NCI-H187 (cell line): ENCODE results near the gene LRWD1.
A peak's percentile ranks its signal among the peaks of the same experiment; 100 is the strongest.
"Not testable (repeated sequence)": the region's sequence is repeated elsewhere in the genome, so short reads cannot be mapped to it uniquely, and the experiment has no call there.

Source experiments
- DNase-seq, 2 experiments: peaks; one replicate each; lab custom pipeline; 2025; lab: John Stamatoyannopoulos, UW

Gene LRWD1

DNA sequence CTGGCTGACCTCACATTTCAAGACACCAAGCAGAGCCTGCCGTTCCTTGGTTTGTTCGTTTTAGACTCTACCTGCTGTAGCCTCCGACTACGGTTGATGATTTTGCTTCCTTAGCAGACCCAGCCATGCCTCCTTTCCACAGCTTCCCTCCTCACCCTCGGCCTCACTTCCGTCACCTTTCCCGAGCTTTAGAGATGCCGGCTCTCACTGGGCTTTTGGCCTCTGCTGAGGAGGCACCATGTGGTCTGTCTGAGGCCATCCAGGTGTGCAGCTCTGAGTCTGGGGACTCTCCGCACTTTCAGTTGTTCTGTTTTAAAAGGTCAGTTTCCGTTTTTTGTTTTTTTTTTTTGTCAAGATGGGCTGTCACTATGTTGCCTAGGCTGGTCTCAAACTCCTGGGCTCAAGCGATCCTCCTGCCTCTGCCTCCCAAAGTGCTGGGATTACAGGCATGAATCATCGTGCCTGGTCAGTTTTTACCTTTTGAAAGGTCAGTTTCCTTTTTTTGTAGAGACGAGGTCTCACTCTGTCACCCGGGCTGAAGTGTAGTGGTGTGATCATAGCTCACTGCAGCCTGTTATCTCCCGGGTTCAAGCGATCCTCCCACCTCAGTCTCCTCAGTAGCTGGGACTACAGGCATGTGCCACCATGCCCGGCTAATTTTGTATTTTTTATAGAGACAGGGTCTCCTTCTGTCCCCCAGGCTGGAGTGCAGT lies 19.7 kb upstream of the LRWD1 start:
- no peak for DNase-seq

DNA sequence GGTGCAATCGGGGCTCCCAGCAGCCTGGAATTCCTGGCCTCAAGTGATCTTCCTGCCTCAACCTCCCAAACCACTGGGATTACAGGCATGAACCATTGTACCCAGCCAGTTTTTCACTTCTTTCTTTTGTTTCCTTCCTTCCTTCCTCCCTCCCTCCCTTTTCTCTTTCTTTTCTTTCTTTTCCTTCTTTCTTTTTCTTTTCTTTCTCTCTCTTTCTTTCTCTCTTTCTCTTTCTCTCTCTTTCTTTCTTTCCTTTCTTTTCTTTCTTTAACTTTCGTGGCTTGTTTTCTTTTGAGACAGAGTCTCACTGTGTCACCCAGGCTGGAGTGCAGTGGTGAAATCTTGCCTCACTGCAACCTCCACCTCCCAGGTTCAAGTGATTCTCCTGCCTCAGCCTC lies 19.1 kb upstream of the LRWD1 start:
- no peak for DNase-seq

GRCh38 chr7:102446387-102447156 lies 18.2 kb upstream of the LRWD1 start:
- DNase-seq, result no peak

GRCh38 chr7:102447311-102447710 lies 17.5 kb upstream of the LRWD1 start:
- DNase-seq, result no peak

- no peak for DNase-seq
Measured at GRCh38 chr7:102449136-102449535, 15.6 kb upstream of the LRWD1 start.

- DNase-seq, result no peak
Measured at GRCh38 chr7:102450242-102450641, 14.5 kb upstream of the LRWD1 start.

DNA sequence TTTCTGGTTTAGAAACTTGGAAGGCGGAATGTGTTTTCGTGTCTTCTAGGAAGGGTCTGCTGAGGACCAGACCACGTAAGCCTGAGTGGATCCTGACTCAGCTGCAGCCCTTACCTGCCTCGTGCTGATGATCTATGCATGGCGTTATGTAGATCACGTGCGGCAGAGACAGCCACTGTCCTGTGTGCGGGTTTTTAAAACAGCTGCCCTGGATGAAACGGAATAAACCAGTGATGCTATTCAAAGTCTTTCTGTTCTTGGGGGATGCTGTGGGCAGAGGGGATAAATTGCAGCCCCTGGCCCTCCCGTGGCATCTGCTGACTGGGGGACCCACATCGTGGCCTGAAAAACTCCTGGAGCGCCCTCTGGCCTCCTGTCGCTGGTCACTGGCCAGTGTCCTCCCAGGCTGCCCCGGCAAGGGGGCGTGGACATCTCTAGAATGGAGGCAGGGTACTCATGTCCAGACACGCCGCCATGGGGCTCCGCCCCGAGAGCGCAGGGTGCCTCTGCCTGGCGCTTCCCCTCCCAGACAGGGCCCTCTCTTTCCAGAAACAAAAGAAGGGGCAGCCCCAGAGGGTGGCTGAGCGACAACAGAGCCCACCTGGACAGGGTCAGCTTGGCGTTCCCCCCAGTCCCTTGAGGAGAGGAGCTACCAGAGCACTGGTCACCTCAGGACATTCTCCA lies 13.3 kb upstream of the LRWD1 start:
- DNase-seq, result no peak

DNA sequence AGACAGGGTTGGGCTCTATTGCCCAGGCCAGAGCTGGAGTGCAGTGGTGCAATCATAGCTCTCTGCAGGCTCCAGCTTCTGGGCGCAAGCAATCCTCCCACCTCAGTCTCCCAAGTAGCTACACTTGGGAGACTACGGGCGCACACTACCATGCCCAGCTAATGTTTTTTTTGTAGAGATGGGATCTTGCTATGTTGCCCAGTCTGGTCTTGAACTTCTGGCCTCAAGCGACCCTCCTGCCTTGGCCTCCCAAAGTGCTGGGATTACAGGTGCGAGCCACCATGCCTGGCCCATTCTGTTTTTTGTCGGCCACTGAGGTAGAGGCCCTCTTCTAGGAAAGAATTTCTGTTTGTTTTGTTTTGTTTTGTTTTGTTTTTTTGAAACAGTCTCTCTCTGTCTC lies 12.3 kb upstream of the LRWD1 start:
- DNase-seq, result no peak

- peak; percentile 25 to 40 for DNase-seq
Measured at GRCh38 chr7:102453319-102453718, 11.5 kb upstream of the LRWD1 start.

GRCh38 chr7:102454468-102454867 lies 10.3 kb upstream of the LRWD1 start:
- no peak for DNase-seq

- not testable (repeated sequence) for DNase-seq
Measured at GRCh38 chr7:102454932-102455331, 9.9 kb upstream of the LRWD1 start.

- no peak for DNase-seq
Measured at GRCh38 chr7:102455596-102455995, 9.2 kb upstream of the LRWD1 start.

- DNase-seq, result no peak
Measured at GRCh38 chr7:102456327-102456726, 8.5 kb upstream of the LRWD1 start.

GRCh38 chr7:102457352-102457924 lies 7.3 kb upstream of the LRWD1 start:
- no peak for DNase-seq

- no peak for DNase-seq
Measured at GRCh38 chr7:102459221-102459844, 5.5 kb upstream of the LRWD1 start.

- no peak for DNase-seq
Measured at GRCh38 chr7:102460467-102460866, 4.3 kb upstream of the LRWD1 start.

DNA sequence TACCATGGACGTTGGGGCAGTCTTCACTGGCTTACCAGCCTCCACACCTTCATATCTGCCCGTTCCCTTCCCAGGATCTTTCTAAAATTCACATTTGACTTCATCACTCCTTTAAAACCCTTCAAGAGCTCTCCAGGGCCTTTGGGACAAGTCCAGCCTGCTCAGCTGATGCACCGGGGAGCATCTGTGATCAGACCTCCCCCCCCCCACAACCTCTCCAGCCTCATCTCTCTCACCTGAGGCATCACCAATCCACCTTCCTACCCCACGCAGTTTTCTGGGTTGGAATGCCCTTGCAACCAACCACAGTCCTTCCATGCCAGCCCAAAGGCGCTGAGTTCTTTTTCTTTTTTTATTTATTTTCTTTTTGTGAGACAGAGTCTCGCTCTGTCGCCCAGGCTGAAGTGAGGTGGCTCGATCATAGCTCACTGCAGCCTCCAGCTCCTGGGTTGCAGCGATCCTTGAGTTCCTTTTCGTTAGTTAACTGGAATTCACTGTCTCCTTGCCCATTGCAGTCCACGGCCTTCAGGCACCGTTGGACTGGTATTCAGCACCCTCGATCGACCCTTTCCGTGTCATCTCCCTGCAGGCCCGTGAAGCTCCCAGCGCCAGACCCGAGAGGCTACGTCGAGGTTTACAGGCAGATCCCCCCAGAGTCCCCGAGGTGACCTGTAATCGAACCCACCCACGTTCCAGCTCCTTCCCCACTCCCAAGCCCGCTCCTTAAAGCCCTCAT lies 775 bp upstream of the LRWD1 start:
- DNase-seq, result no peak

DNA sequence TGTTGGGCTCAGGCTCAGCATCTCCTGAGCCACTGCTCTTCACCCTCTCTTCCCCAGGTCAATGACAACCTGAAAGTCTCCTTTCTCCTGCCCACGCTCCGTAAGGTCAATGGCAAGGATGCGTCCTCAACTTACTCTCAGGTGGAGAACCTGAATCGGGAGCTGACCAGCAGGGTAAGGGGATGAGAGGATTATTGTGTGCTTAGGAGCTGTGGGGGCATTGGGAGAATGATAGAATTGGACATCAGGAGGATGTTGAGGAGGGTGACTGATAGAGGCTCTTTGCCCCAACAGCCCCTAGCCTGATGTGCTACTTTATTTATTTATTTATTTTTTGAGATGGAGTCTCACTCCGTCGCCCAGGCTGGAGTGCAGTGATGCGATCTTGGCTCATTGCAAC lies 1.3 kb downstream of the LRWD1 start:
- DNase-seq, result no peak

GRCh38 chr7:102467581-102468477 lies 3.0 kb downstream of the LRWD1 start:
- no peak for DNase-seq
